ENCODE data around the gene RABGAP1. TPM values are rescaled to one million over a fixed set of nuclear protein-coding genes. Genes with fewer than 3 reads are reported as not detected.

The RABGAP1 gene
- total RNA-seq, 1 donor from 2014 or later: 62.0 TPM

DNA sequence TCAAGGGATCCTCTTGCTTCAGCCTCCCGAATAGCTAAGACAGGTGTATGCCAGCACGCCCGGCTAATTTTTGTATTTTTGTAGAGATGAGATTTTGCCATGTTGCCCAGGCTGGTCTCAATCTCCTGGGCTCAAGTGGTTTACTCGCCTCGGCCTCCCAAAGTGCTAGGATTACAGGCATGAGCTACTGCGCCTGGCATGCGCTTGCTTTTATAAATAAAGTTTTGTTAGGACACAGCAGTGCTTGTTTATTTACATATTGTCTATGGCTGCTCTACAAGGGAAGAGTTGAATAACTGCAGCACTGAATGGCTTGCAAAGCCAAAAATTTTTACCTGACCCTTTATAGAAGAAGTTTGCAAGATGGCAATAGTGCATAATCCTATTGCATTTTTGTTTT is 120.4 kb downstream of the RABGAP1 start:
- no peak for TF ChIP-seq CTCF (IDR thresholded peaks at IDR 0.05)
- Histone ChIP-seq H3K27me3 (ENCODE audit: low read depth) (no peaks in the 10 kb centered on the region), H3K9me3 (no peaks in the 10 kb centered on the region), H3K4me3 (no peak overlapping the region), H3K27ac (no peak overlapping the region), H3K4me1 (peaks cover 6% of the 10 kb centered on the region), H3K36me3 (peaks cover 20% of the 10 kb centered on the region)
- intact Hi-C loops (cut with DNase I): no loop called here
- no peak for DNase-seq
- ATAC-seq: no peak

GRCh38 chr9:123062351-123063176 is 121.7 kb downstream of the RABGAP1 start:
- no peak for DNase-seq
- H3K27me3 ChIP-seq (ENCODE audit: low read depth): no peaks in the 10 kb centered on the region
- H3K9me3 ChIP-seq: no peaks in the 10 kb centered on the region
- no peak for ATAC-seq
- intact Hi-C loops (cut with DNase I): no loop called here
- peaks cover 33% of the 10 kb centered on the region for H3K36me3 ChIP-seq
- H3K27ac ChIP-seq: no peak overlapping the region
- no peak for TF ChIP-seq CTCF (IDR thresholded peaks at IDR 0.05)
- H3K4me1 ChIP-seq: peaks cover 6% of the 10 kb centered on the region
- H3K4me3 ChIP-seq: no peak overlapping the region

GRCh38 chr9:123063177-123063598 is 122.4 kb downstream of the RABGAP1 start:
- Histone ChIP-seq H3K9me3 (no peaks in the 10 kb centered on the region), H3K36me3 (peaks cover 40% of the 10 kb centered on the region), H3K27me3 (ENCODE audit: low read depth) (no peaks in the 10 kb centered on the region), H3K4me3 (no peak overlapping the region), H3K27ac (no peak overlapping the region), H3K4me1 (peaks cover 6% of the 10 kb centered on the region)
- ATAC-seq (no peak), DNase-seq (no peak)
- TF ChIP-seq CTCF (IDR thresholded peaks at IDR 0.05): no peak
- intact Hi-C loops (cut with DNase I): no loop called here

- DNase-seq: no peak
- intact Hi-C loops (cut with DNase I): no loop called here
Observed at GRCh38 chr9:123063896-123064295, 123.1 kb downstream of the RABGAP1 start.

GRCh38 chr9:123064716-123065115 is 123.9 kb downstream of the RABGAP1 start:
- no peak for TF ChIP-seq CTCF (IDR thresholded peaks at IDR 0.05)
- no peaks in the 10 kb centered on the region for H3K27me3 ChIP-seq (ENCODE audit: low read depth)
- ATAC-seq: no peak
- H3K36me3 ChIP-seq: peaks cover 49% of the 10 kb centered on the region
- intact Hi-C loops (cut with DNase I): no loop called here
- H3K9me3 ChIP-seq: no peaks in the 10 kb centered on the region
- no peak overlapping the region for H3K4me3 ChIP-seq
- no peak for DNase-seq
- H3K27ac ChIP-seq: no peak overlapping the region
- peaks cover under 1% of the 10 kb centered on the region for H3K4me1 ChIP-seq

More at GRCh38 chr9:123063896-123064295, 123.1 kb downstream of the RABGAP1 start:
- no peak overlapping the region for H3K27ac ChIP-seq
- H3K36me3 ChIP-seq: peaks cover 46% of the 10 kb centered on the region
- no peak for ATAC-seq
- H3K4me1 ChIP-seq: peaks cover 6% of the 10 kb centered on the region
- no peak overlapping the region for H3K4me3 ChIP-seq
- no peak for TF ChIP-seq CTCF (IDR thresholded peaks at IDR 0.05)
- no peaks in the 10 kb centered on the region for H3K9me3 ChIP-seq
- no peaks in the 10 kb centered on the region for H3K27me3 ChIP-seq (ENCODE audit: low read depth)
